Fibroblast of peridontal ligament (primary cell): ENCODE data around the gene MTFP1.
"Not testable (repeated sequence)": the region's sequence is repeated elsewhere in the genome, so short reads cannot be mapped to it uniquely, and the experiment has no call there.

Source experiments
- DNase-seq: peaks from one replicate; pipeline ENCODE4 v3.0.0-alpha.2; 2010; ENCODE audit errors: extremely low read depth

The MTFP1 gene, protein sequence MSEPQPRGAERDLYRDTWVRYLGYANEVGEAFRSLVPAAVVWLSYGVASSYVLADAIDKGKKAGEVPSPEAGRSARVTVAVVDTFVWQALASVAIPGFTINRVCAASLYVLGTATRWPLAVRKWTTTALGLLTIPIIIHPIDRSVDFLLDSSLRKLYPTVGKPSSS

DNA sequence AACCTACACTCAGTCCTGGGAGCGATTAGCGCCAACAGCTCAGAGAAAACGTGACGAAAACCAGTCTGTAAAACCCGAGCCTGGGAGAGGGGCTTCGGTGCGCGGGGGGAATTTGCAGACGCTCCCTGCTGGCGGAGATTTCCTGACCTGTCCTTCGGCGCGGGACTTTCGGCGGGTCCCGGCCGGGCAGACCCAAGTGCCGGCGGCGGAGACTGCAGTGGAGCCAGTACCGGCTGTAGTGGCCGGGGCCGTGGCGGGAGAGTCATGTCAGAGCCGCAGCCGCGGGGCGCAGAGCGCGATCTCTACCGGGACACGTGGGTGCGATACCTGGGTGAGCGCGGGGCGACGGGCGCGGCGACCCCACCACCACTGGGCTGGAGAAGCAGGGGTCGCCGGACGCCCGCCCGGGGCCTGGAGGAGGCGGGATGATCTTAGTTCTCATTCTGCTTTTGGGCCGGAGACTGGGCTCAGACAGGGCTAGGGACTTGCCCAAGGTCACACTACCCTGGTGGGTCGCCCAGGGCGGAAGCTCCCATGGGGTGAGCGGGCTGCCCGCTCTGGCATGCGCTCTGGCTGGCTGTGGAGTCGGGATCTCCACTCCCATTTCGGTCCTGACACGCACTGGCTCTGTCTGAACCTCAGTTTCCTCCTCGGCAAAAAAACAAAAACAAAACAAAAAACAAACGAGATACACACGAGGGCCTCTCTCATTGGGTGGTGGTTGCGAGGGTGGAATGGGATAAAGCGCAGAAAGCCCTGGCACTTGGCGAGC lies at the start of gene MTFP1:
MTFP1 (plus strand) TSS at position 153 of the 772 bp plus-strand sequence; CDS start at position 265, 112 bp downstream.
- peak; percentile 55 for DNase-seq

GRCh38 chr22:30380011-30380410 lies 45.6 kb upstream of the MTFP1 start:
- DNase-seq = no peak

GRCh38 chr22:30381264-30381663 lies 44.3 kb upstream of the MTFP1 start:
- DNase-seq = no peak

DNA sequence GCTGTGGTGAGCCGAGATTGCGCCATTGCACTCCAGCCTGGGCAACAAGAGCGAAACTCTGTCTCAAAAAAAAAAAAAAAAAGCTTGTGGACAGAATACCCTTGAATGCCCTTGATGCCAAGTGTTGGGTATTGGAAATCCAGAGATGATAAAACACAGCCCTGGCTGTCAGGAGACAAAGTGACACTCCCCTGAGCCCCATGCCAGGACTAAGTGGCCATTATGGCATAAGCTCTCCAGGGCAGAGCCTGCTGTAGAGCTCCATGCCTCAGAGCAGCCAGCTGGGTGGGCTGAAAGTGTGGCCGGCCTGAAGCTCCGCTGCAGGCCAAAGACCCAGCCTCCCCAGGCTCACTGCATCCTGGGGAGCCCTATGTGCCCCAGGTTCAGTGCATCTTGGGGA lies 43.2 kb upstream of the MTFP1 start:
- DNase-seq = no peak

DNA sequence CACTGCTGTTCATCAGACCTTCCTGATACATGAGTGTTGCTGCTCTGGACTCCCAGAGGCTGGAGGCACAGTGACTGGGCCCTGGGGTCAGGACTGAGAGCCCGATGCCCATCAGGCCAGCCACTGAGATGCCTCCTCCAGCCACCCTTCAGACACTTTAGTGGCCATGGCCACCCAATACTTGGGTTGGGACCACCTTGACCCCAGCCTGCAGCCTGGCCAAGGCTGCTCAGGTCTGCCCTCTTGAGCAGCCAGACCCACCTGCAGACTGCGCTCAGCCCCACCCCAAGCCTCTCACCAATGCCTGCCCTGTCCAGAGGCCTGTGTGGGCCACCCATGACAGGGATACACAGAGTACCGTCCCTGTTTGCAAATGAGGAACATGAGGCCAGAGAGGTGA lies 42.5 kb upstream of the MTFP1 start:
- DNase-seq = no peak

DNA sequence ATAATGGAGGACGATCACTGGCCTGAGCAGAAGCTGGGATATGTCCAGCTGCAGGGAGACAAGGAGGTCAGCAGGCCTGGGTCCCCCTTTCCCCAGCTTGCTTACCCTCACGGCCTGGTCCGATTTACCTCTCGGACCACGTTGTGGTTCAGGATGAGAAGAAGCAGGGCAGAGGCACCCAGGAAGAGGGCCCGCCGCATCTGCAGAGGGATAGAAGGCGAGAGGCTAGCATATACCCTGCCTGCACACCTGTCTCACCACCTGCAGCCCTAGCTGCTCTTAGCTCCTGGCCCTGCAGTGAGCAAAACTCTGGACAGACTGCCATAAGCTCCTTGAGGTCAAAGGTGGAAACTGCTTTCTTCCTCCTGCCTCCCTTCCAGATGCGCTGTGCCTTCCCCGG lies 39.6 kb upstream of the MTFP1 start:
- no peak for DNase-seq

DNA sequence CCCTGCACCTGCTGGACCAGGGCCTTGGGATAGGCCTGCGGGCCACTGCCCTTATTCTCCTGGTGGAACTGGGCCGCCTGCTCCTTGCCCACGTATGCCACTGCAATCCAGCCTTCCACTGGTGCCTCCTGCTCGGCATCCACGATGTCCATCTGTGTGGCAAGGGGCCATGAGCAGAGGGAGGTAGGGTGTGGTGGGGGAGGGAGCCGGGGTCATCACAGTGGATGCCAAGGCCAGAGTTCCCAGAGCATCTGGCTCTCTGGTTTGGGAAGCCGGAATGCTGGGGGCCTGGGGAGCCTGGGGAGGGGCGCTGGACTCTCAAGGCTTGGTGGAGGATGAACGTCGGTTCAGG lies 39.0 kb upstream of the MTFP1 start:
- no peak for DNase-seq

- peak; percentile 61 for DNase-seq
Measured at GRCh38 chr22:30386960-30387827, 38.4 kb upstream of the MTFP1 start, which contains the start of gene RNF215. Gene RNF215 (minus strand): TSS chr22:30387411. CDS start chr22:30387313, 98 bp downstream.

GRCh38 chr22:30390974-30391691 lies 34.4 kb upstream of the MTFP1 start:
- peak; percentile 29 for DNase-seq

DNA sequence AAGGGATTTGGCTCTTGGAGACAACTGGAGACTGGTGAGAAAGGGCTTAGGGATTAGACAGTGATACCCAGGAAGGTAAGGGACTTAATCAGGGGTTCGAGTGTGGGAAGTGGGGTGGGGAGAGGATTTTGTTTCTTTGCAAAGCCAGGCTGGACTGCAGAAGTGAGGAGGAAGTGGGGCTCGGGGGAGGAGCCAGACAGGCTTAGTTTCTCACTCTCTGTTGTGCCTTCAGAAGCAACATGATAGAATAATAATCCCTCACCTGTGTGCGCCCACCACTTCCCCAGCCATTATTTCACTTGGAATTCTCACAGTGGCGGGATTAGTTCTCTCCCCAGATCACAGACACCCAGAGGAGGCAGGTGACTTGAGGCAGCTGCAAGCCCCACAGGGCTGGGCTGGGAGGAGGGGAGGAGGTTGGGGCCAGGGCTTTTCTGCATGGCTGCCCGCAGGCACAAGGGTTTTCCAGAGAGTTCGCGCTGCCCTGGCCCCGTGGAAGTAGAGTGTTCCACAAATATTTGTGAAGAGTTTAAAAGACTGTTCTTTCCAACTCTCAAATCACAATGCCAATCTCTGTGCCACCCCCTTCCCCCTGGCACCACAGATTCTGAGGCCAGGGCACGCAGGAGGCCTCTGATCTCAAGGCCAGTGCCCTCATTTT lies 32.8 kb upstream of the MTFP1 start:
- DNase-seq = no peak

GRCh38 chr22:30393322-30393680 lies 32.3 kb upstream of the MTFP1 start:
- no peak for DNase-seq

GRCh38 chr22:30393885-30394284 lies 31.7 kb upstream of the MTFP1 start:
- DNase-seq = no peak

- DNase-seq = peak; percentile 27
Measured at GRCh38 chr22:30396871-30397655, 28.5 kb upstream of the MTFP1 start, which contains the start of gene SEC14L2. Gene SEC14L2 (plus strand): TSS chr22:30397018. CDS start chr22:30397117, 99 bp downstream.

- DNase-seq = no peak
Measured at GRCh38 chr22:30397656-30398635, 27.6 kb upstream of the MTFP1 start.

DNA sequence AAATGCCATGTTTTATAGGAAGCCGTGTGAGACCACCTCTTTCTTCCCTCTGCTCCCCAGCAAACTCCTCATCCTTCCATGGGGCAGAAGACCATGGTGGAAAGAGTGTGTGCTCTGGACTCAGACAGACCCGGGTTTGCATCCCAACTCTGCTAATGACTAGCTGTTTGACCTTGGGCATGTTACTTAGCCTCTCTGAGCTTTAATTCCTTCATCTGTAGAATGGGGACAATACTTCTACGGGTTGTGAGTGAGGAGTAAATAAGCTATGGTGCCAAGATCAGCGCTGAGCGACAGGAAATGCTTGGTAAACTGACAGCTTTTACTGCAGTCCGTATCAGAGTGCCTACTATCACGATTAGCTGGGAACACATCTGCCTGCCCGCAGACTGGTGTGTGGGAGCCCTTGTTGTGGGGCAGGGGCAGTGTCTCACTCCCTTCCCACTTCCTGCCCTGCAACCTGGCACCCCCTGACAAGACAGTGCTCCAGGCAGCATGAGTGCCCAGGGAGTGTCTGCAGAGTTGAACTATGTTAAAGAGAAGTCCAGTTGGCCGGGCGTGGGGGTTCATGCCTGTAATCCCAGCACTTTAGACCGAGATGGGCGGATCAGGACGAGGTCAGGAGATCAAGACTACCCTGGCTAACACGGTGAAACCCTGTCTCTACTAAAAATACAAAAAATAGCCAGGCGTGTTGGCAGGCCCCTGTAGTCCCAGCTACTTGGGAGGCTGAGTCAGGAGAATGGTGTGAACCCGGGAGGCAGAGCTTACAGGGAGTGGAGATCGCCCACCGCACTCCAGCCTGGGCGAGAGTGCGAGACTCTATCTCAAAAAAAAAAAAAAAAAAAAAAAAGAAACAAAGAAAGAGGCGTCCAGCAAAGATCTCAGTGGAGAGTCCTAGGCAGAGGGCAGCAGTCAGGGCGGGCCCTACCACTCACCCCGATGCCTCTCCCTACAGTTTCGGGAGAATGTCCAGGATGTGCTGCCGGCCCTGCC lies 26.6 kb upstream of the MTFP1 start:
- no peak for DNase-seq

- DNase-seq = no peak
Measured at GRCh38 chr22:30399718-30400117, 25.9 kb upstream of the MTFP1 start.

- DNase-seq = no peak
Measured at GRCh38 chr22:30400159-30400558, 25.4 kb upstream of the MTFP1 start.

DNA sequence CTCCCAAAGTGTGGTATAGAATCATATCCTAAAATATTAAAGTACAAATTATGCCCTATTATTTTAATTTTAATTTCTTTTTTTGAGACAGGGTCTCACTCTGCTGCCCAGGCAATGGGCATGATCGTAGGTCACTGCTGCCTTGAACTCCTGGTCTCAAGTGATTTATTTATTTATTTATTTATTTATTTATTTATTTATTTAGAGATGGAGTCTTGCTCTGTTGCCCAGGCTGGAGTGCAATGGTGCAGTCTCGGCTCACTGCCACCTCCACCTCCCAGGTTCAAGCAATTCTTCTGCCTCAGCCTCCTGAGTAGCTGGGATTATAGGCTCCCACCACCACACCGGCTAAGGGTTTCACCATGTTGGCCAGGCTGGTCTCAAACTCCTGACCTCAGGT lies 24.5 kb upstream of the MTFP1 start:
- not testable (repeated sequence) for DNase-seq
